ENCODE data around the gene MBOAT2. TPM values are rescaled to one million over a fixed set of nuclear protein-coding genes. Genes with fewer than 3 reads are reported as not detected.

Gene MBOAT2
- total RNA-seq, 3 donors from 2014 or later (not counting 1 experiment from before 2014, with no cell fraction given): 2.9 to 18.4 (median 4.2) TPM

DNA sequence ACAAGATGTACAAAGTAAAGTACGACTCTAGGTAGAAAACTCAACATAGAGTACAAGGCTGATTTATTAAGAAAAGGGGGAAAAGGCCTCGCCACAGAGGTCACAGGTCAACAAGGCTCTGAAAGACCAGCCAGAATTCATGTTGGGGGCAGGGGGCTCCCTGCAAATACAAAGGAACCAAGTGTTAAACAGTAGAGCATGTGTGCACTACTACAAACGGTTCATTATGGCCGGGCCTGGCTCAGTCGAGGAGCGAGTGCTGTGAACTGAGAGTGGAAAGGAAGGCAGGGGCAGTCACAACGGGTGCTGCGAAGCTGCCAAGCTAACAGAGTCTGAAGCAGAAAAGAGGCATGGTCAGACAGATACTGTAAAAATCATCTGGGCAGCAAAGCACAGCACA is 77.1 kb downstream of the MBOAT2 start:
- H3K36me3 ChIP-seq (ENCODE audit: control insufficient read depth, insufficient read depth, low read length): no peaks in the 10 kb centered on the region
- intact Hi-C loops (cut with micrococcal nuclease): no loop called here
- Mint-ChIP-seq H3K4me1 (peaks cover 4 to 5% of the 10 kb centered on the region in 2 donors), H3K27me3 (ENCODE audit: low read depth in 2 of 2) (peaks cover 0 to 14% of the 10 kb centered on the region in 2 donors), H3K4me3 (no peak overlapping the region), H3K9me3 (no peaks in the 10 kb centered on the region), H3K27ac (no peak overlapping the region), H3K36me3 (no peaks in the 10 kb centered on the region)
- no peaks in the 10 kb centered on the region for H3K27me3 ChIP-seq (ENCODE audit: control insufficient read depth, insufficient read depth, low read length)
- no peaks in the 10 kb centered on the region for H3K4me1 ChIP-seq (ENCODE audit: control insufficient read depth, insufficient read depth, low read length)
- H3K27ac ChIP-seq (ENCODE audit: low read length): no peak overlapping the region
- H3K4me3 ChIP-seq (ENCODE audit: low read length): no peak overlapping the region
- no peak for DNase-seq
- no peak for TF ChIP-seq CTCF (IDR thresholded peaks at IDR 0.05)
- ATAC-seq: no peak
- H3K9me3 ChIP-seq (ENCODE audit: control insufficient read depth, insufficient read depth, low read length): no peaks in the 10 kb centered on the region
- 95% methylated on average over 8 of the region's 8 CpGs for WGBS (ENCODE audit: insufficient coverage)

DNA sequence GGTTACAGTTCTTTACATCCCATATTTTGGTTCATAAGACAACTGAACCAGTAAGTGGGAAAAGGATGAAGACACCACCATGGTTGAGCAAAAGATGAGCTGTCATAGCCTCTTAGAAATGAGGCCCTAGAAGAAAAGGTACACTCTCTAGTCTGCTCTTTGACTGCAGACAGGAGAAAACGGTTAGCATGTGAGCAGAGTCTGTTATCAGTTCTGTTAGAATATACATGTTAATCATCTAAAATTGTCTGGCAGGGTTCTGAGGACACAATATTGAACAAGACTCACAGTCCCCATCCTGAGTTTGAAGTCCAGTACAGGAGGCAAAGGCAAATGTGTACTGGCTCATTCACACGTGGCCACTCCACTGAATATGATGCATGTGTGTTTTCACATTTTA is 78.1 kb downstream of the MBOAT2 start:
- no peaks in the 10 kb centered on the region for H3K9me3 ChIP-seq (ENCODE audit: control insufficient read depth, insufficient read depth, low read length)
- H3K4me3 ChIP-seq (ENCODE audit: low read length): no peak overlapping the region
- Mint-ChIP-seq H3K4me3 (no peak overlapping the region), H3K9me3 (no peaks in the 10 kb centered on the region), H3K27ac (no peak overlapping the region), H3K27me3 (ENCODE audit: low read depth in 2 of 2) (peaks cover 0 to 8% of the 10 kb centered on the region in 2 donors), H3K36me3 (no peaks in the 10 kb centered on the region), H3K4me1 (peaks cover 4 to 5% of the 10 kb centered on the region in 2 donors)
- DNase-seq: no peak
- no peaks in the 10 kb centered on the region for H3K27me3 ChIP-seq (ENCODE audit: control insufficient read depth, insufficient read depth, low read length)
- intact Hi-C loops (cut with micrococcal nuclease): no loop called here
- ATAC-seq: no peak
- 90% methylated on average over 2 of the region's 2 CpGs for WGBS (ENCODE audit: insufficient coverage)
- no peaks in the 10 kb centered on the region for H3K36me3 ChIP-seq (ENCODE audit: control insufficient read depth, insufficient read depth, low read length)
- no peak for TF ChIP-seq CTCF (IDR thresholded peaks at IDR 0.05)
- H3K4me1 ChIP-seq (ENCODE audit: control insufficient read depth, insufficient read depth, low read length): no peaks in the 10 kb centered on the region
- H3K27ac ChIP-seq (ENCODE audit: low read length): no peak overlapping the region

- TF ChIP-seq CTCF (IDR thresholded peaks at IDR 0.05): no peak
- Histone ChIP-seq H3K4me3 (ENCODE audit: low read length) (no peak overlapping the region), H3K9me3 (ENCODE audit: control insufficient read depth, insufficient read depth, low read length) (no peaks in the 10 kb centered on the region), H3K27me3 (ENCODE audit: control insufficient read depth, insufficient read depth, low read length) (no peaks in the 10 kb centered on the region), H3K27ac (ENCODE audit: low read length) (no peak overlapping the region), H3K4me1 (ENCODE audit: control insufficient read depth, insufficient read depth, low read length) (no peaks in the 10 kb centered on the region), H3K36me3 (ENCODE audit: control insufficient read depth, insufficient read depth, low read length) (no peaks in the 10 kb centered on the region)
- WGBS (ENCODE audit: insufficient coverage): 87% methylated on average over 1 of the region's 1 CpG
- no peaks in the 10 kb centered on the region for H3K9me3 Mint-ChIP-seq
- intact Hi-C loops (cut with micrococcal nuclease): no loop called here
- no peak for DNase-seq
- H3K27ac Mint-ChIP-seq: no peak overlapping the region
- no peak overlapping the region for H3K4me3 Mint-ChIP-seq
- H3K36me3 Mint-ChIP-seq: no peaks in the 10 kb centered on the region
- peaks cover 4 to 5% of the 10 kb centered on the region in 2 donors for H3K4me1 Mint-ChIP-seq
- H3K27me3 Mint-ChIP-seq (ENCODE audit: low read depth in 2 of 2): peaks cover 0 to 8% of the 10 kb centered on the region in 2 donors
- no peak for ATAC-seq
Measured at GRCh38 chr2:8923183-8923582, 80.3 kb downstream of the MBOAT2 start.

GRCh38 chr2:8922431-8922830 is 81.1 kb downstream of the MBOAT2 start:
- peaks cover 4 to 5% of the 10 kb centered on the region in 2 donors for H3K4me1 Mint-ChIP-seq
- no peaks in the 10 kb centered on the region for H3K9me3 Mint-ChIP-seq
- intact Hi-C loops (cut with micrococcal nuclease): no loop called here

More at GRCh38 chr2:8922431-8922830, 81.1 kb downstream of the MBOAT2 start:
- H3K4me1 ChIP-seq (ENCODE audit: control insufficient read depth, insufficient read depth, low read length): no peaks in the 10 kb centered on the region
- no peak for TF ChIP-seq CTCF (IDR thresholded peaks at IDR 0.05)
- Mint-ChIP-seq H3K4me3 (no peak overlapping the region), H3K27me3 (ENCODE audit: low read depth in 2 of 2) (peaks cover 0 to 8% of the 10 kb centered on the region in 2 donors), H3K27ac (no peak overlapping the region), H3K36me3 (no peaks in the 10 kb centered on the region)
- no peaks in the 10 kb centered on the region for H3K27me3 ChIP-seq (ENCODE audit: control insufficient read depth, insufficient read depth, low read length)
- DNase-seq (no peak), ATAC-seq (no peak)
- H3K27ac ChIP-seq (ENCODE audit: low read length): no peak overlapping the region
- no peaks in the 10 kb centered on the region for H3K36me3 ChIP-seq (ENCODE audit: control insufficient read depth, insufficient read depth, low read length)
- no peak overlapping the region for H3K4me3 ChIP-seq (ENCODE audit: low read length)
- H3K9me3 ChIP-seq (ENCODE audit: control insufficient read depth, insufficient read depth, low read length): no peaks in the 10 kb centered on the region
- 89% methylated on average over 3 of the region's 3 CpGs for WGBS (ENCODE audit: insufficient coverage)
